H9 (cell line): ENCODE data around the gene PTPRR. TPM values are rescaled to one million over a fixed set of nuclear protein-coding genes. Genes with fewer than 3 reads are reported as not detected.

Source experiments
- DNase-seq: peaks from one replicate; pipeline ENCODE4 v3.0.0-alpha.2; 2017
- H2AFZ ChIP-seq: one replicate; pipeline ENCODE4 v1.6.1; 2013; ENCODE audit warnings: mild to moderate bottlenecking, low read length, control low read depth, moderate library complexity
- H2AK5ac ChIP-seq: 2 replicates; pipeline ENCODE4 v1.6.1; 2013; ENCODE audit warnings: low read length, control low read depth, mixed read lengths; ENCODE audit not compliant: insufficient read length
- H2BK120ac ChIP-seq: one replicate; pipeline ENCODE4 v1.6.1; 2013; ENCODE audit warnings: low read depth, mild to moderate bottlenecking, low read length, control low read depth, inconsistent platforms; ENCODE audit not compliant: poor library complexity, severe bottlenecking
- H2BK12ac ChIP-seq: 2 replicates; pipeline ENCODE4 v1.6.1; 2013; ENCODE audit warnings: low read length, control low read depth, mixed read lengths, low read depth; ENCODE audit not compliant: insufficient read length
- H2BK15ac ChIP-seq: 2 replicates; pipeline ENCODE4 v1.6.1; 2013; ENCODE audit warnings: low read depth, low read length, control low read depth
- H2BK20ac ChIP-seq: one replicate; pipeline ENCODE4 v1.6.1; 2013; ENCODE audit warnings: low read depth, mild to moderate bottlenecking, low read length, control low read depth, inconsistent platforms; ENCODE audit not compliant: poor library complexity, severe bottlenecking
- H2BK5ac ChIP-seq: 2 replicates; pipeline ENCODE4 v1.6.1; 2013; ENCODE audit warnings: low read length, control low read depth, mixed read lengths; ENCODE audit not compliant: insufficient read length
- H3K14ac ChIP-seq: 2 replicates; pipeline ENCODE4 v1.6.1; 2013; ENCODE audit warnings: low read length, control low read depth; ENCODE audit not compliant: insufficient read depth
- H3K18ac ChIP-seq: 2 replicates; pipeline ENCODE4 v1.6.1; 2013; ENCODE audit warnings: low read depth, mild to moderate bottlenecking, mixed read lengths, low read length, control low read depth; ENCODE audit not compliant: insufficient read length
- H3K23ac ChIP-seq: 2 replicates; pipeline ENCODE4 v1.6.1; 2013; ENCODE audit warnings: low read length, control low read depth, mixed read lengths, low read depth; ENCODE audit not compliant: insufficient read length
- H3K23me2 ChIP-seq: 2 replicates; pipeline ENCODE4 v1.6.1; 2013; ENCODE audit warnings: low read depth, mild to moderate bottlenecking, mixed read lengths, low read length, control low read depth; ENCODE audit not compliant: insufficient read length, poor library complexity, severe bottlenecking
- H3K27ac ChIP-seq: 2 replicates; pipeline ENCODE4 v1.5.1; 2013; ENCODE audit warnings: low read length, control low read depth, mixed read lengths, low read depth; ENCODE audit not compliant: insufficient read length
- H3K27me3 ChIP-seq: 2 replicates; pipeline ENCODE4 v1.6.1; 2013; ENCODE audit warnings: low read length, control low read depth, inconsistent platforms; ENCODE audit not compliant: insufficient read depth
- H3K4ac ChIP-seq: 2 replicates; pipeline ENCODE4 v1.6.1; 2013; ENCODE audit warnings: low read depth, mild to moderate bottlenecking, control low read depth, inconsistent platforms, low read length, moderate library complexity
- H3K4me1 ChIP-seq: 2 replicates; pipeline ENCODE4 v1.6.1; 2013; ENCODE audit warnings: low read length, control low read depth, inconsistent platforms; ENCODE audit not compliant: insufficient read depth
- H3K4me2 ChIP-seq: 2 replicates; pipeline ENCODE4 v1.6.1; 2013; ENCODE audit warnings: low read length, control low read depth, mixed read lengths; ENCODE audit not compliant: insufficient read length, insufficient read depth
- H3K56ac ChIP-seq: 2 replicates; pipeline ENCODE4 v1.6.1; 2013; ENCODE audit warnings: low read depth, mild to moderate bottlenecking, mixed read lengths, low read length, control low read depth; ENCODE audit not compliant: insufficient read length
- H3K79me1 ChIP-seq: 2 replicates; pipeline ENCODE4 v1.6.1; 2013; ENCODE audit warnings: low read depth, mild to moderate bottlenecking, moderate library complexity, low read length, control low read depth, inconsistent platforms; ENCODE audit not compliant: insufficient read depth, poor library complexity, severe bottlenecking
- H3K79me2 ChIP-seq: 2 replicates; pipeline ENCODE4 v1.6.1; 2013; ENCODE audit warnings: low read length, control low read depth, inconsistent platforms; ENCODE audit not compliant: insufficient read depth
- H3K9ac ChIP-seq: 2 replicates; pipeline ENCODE4 v1.6.1; 2013; ENCODE audit warnings: low read length, control low read depth, mixed read lengths; ENCODE audit not compliant: insufficient read length; ENCODE audit errors: extremely low read depth
- H3K9me3 ChIP-seq: one replicate; pipeline ENCODE4 v1.6.1; 2013; ENCODE audit warnings: low read depth, low read length, inconsistent platforms; ENCODE audit not compliant: control insufficient read depth
- H3T11ph ChIP-seq: one replicate; pipeline ENCODE4 v1.6.1; 2013; ENCODE audit warnings: mild to moderate bottlenecking, low read length, control low read depth, inconsistent platforms
- H4K20me1 ChIP-seq: one replicate; pipeline ENCODE4 v1.6.1; 2013; ENCODE audit not compliant: control insufficient read depth, insufficient read length, insufficient read depth
- H4K5ac ChIP-seq: 2 replicates; pipeline ENCODE4 v1.6.1; 2013; ENCODE audit warnings: low read depth, mild to moderate bottlenecking, mixed read lengths, low read length, control low read depth; ENCODE audit not compliant: insufficient read length
- H4K8ac ChIP-seq: replicated peaks from 2 replicates; pipeline ENCODE4 v1.6.1; 2013; ENCODE audit warnings: low read length, control low read depth, mixed read lengths, low read depth; ENCODE audit not compliant: insufficient read length
- H4K91ac ChIP-seq: 2 replicates; pipeline ENCODE4 v1.6.1; 2013; ENCODE audit warnings: low read depth, mild to moderate bottlenecking, moderate library complexity, mixed read lengths, low read length, control low read depth; ENCODE audit not compliant: insufficient read length
- H3K27ac Mint-ChIP-seq, 3 experiments: 2 replicates in 2 of 3; 3 replicates in 1 of 3; pipeline ENCODE4 v1.8.0; 2020 to 2021; ENCODE audit warnings: mixed read lengths in 3 of 3, mild to moderate bottlenecking in 1 of 3, moderate library complexity in 1 of 3
- H3K27me3 Mint-ChIP-seq: 2 replicates; pipeline ENCODE4 v1.8.0; 2021; ENCODE audit warnings: low read depth, mild to moderate bottlenecking, moderate library complexity, mixed read lengths
- H3K36me3 Mint-ChIP-seq, 3 experiments: 2 replicates in 2 of 3; 3 replicates in 1 of 3; pipeline ENCODE4 v1.8.0; 2020 to 2021; ENCODE audit warnings: low read depth in 3 of 3, mixed read lengths in 3 of 3; ENCODE audit not compliant: insufficient read depth in 1 of 3
- H3K4me1 Mint-ChIP-seq, 2 experiments: 2 replicates each; pipeline ENCODE4 v1.8.0; 2020; ENCODE audit warnings: mixed read lengths in 2 of 2
- H3K4me3 Mint-ChIP-seq, 2 experiments: 2 replicates in 1 of 2; 3 replicates in 1 of 2; pipeline ENCODE4 v1.8.0; 2020 to 2021; ENCODE audit warnings: mild to moderate bottlenecking in 2 of 2, mixed read lengths in 2 of 2, moderate library complexity in 1 of 2
- H3K9me3 Mint-ChIP-seq, 2 experiments: 2 replicates in 1 of 2; 3 replicates in 1 of 2; pipeline ENCODE4 v1.8.0; 2020; ENCODE audit warnings: mild to moderate bottlenecking in 2 of 2, mixed read lengths in 2 of 2, moderate library complexity in 1 of 2
- CTCF ChIP-seq: fragments of 200-600 bp; sonication (generic); conservative IDR thresholded peaks from 3 replicates; pipeline ENCODE4 v1.8.0; 2021; ENCODE audit warnings: antibody characterized with exemption, mild to moderate bottlenecking
- WGBS: extraction: QIAGEN DNeasy Blood & Tissue Kit; methylation state at CpG from one replicate; pipeline ENCODE4 v1.1.7; 2013; ENCODE audit warnings: missing lambda C conversion rate, low lambda C conversion rate, mixed read lengths; ENCODE audit not compliant: insufficient read length; ENCODE audit errors: extremely low coverage; 5-methylcytosine and 5-hydroxymethylcytosine counted together
- total RNA-seq: library from RNA; stranded (reverse); gene quantifications from 2 replicates; pipeline ENCODE4 v1.2.1, GENCODE V29; 2021

PTPRR gene
- total RNA-seq, 1 experiment from 2014 or later: 0.22 TPM

- no peak overlapping the region for H2AFZ ChIP-seq
- H2BK5ac ChIP-seq: no peak overlapping the region
- H3K79me2 ChIP-seq: no peaks in the 10 kb centered on the region
- H2BK12ac ChIP-seq: no peak overlapping the region
- H2BK120ac ChIP-seq: no peak overlapping the region
- H3K9me3 Mint-ChIP-seq: no peaks in the 10 kb centered on the region
- peaks cover 16% of the 10 kb centered on the region for H3K27me3 Mint-ChIP-seq
- no peak overlapping the region for H3K18ac ChIP-seq
- no peak overlapping the region for H4K5ac ChIP-seq
- no peak overlapping the region for H3K4ac ChIP-seq
- WGBS: no CpG with 5 or more reads among the region's 1 CpG
- no peak overlapping the region for H3K14ac ChIP-seq
- H3K4me1 ChIP-seq: peaks cover 2% of the 10 kb centered on the region; the same call in 1 of the 2 replicates
- DNase-seq: no peak
- no peak overlapping the region for H4K8ac ChIP-seq
- no peaks in the 10 kb centered on the region for H3K23me2 ChIP-seq
- no peak overlapping the region for H2BK15ac ChIP-seq
- H3K9me3 ChIP-seq: no peaks in the 10 kb centered on the region
- H3K4me2 ChIP-seq: no peak overlapping the region
- no peaks in the 10 kb centered on the region for H3K79me1 ChIP-seq
- H3K56ac ChIP-seq: no peak overlapping the region
- H3K27ac Mint-ChIP-seq: no peak overlapping the region
- no peak overlapping the region for H3K4me3 Mint-ChIP-seq
- no peak overlapping the region for H3K9ac ChIP-seq
- H3K27me3 ChIP-seq: no peaks in the 10 kb centered on the region; the same call in 1 of the 2 replicates
- no peak overlapping the region for H3T11ph ChIP-seq
- H3K36me3 Mint-ChIP-seq: no peaks in the 10 kb centered on the region; a peak in 1 of 7 replicates
- H4K20me1 ChIP-seq: no peaks in the 10 kb centered on the region
- no peak overlapping the region for H3K23ac ChIP-seq
- H2BK20ac ChIP-seq: no peak overlapping the region
- no peak overlapping the region for H3K27ac ChIP-seq
- no peak overlapping the region for H2AK5ac ChIP-seq
- H4K91ac ChIP-seq: no peak overlapping the region
- peaks cover 4 to 5% of the 10 kb centered on the region in 2 experiments; a peak in 2 of 4 replicates for H3K4me1 Mint-ChIP-seq
- TF ChIP-seq CTCF: no peak
Measured at GRCh38 chr12:70925539-70925938, 5.0 kb upstream of the PTPRR start.
